Astrocyte of the cerebellum (primary cell): ENCODE data around the gene PPM1A.

ENCODE experiments used
- DNase-seq: peaks from one replicate; pipeline ENCODE4 v3.0.0-alpha.2; 2011; ENCODE audit warnings: low read depth
- H3K4me3 ChIP-seq: 2 replicates; pipeline ENCODE4 v1.5.1; 2011; ENCODE audit warnings: mild to moderate bottlenecking, low read depth, low read length, moderate library complexity
- CTCF ChIP-seq: IDR thresholded peaks from 2 replicates; pipeline ENCODE4 v1.5.1; 2012; ENCODE audit warnings: low read length, low read depth, moderate library complexity, mild to moderate bottlenecking; ENCODE audit errors: missing control alignments
- in situ Hi-C: cut with HindIII; loops from 2 replicates; pipeline ENCODE4 v1.10.0; 2017; ENCODE audit warnings: low sequenced_read_pairs

Gene PPM1A

GRCh38 chr14:60210703-60211102 is 38.3 kb upstream of the PPM1A start:
- in situ Hi-C loops = no loop called here

GRCh38 chr14:60211153-60211552 is 37.9 kb upstream of the PPM1A start:
- DNase-seq = no peak
- in situ Hi-C loops = no loop called here
- H3K4me3 ChIP-seq = no peak overlapping the region
- no peak for TF ChIP-seq CTCF

More at GRCh38 chr14:60210703-60211102, 38.3 kb upstream of the PPM1A start:
- no peak for DNase-seq
- H3K4me3 ChIP-seq = no peak overlapping the region
- no peak for TF ChIP-seq CTCF

- TF ChIP-seq CTCF = no peak
- in situ Hi-C loops = no loop called here
- no peak overlapping the region for H3K4me3 ChIP-seq
Measured at GRCh38 chr14:60212503-60213371, 36.3 kb upstream of the PPM1A start.

GRCh38 chr14:60214003-60214402 is 35.0 kb upstream of the PPM1A start:
- TF ChIP-seq CTCF = no peak
- no peak overlapping the region for H3K4me3 ChIP-seq
- in situ Hi-C loops = no loop called here
- DNase-seq = no peak

More at GRCh38 chr14:60212503-60213371, 36.3 kb upstream of the PPM1A start:
- no peak for DNase-seq

- DNase-seq = no peak
- no peak overlapping the region for H3K4me3 ChIP-seq
- TF ChIP-seq CTCF = no peak
- in situ Hi-C loops = no loop called here
Measured at GRCh38 chr14:60214415-60215126, 34.5 kb upstream of the PPM1A start.

DNA sequence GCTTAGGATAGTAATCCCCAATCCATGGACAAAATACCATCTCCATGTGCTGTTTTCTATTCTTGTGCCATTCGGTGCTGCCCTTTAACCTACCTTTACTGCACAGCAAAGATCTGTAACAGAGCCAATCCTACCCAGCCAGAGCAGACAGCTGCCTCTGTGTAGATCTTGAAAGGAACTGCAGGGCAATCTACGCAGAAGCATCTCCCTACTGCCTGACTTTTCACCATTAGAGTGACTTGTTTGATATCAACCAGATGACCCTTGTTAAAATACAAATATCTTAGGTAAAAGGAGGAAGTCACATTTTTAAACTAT is 33.9 kb upstream of the PPM1A start:
- no peak overlapping the region for H3K4me3 ChIP-seq
- no peak for DNase-seq
- TF ChIP-seq CTCF = no peak
- in situ Hi-C loops = no loop called here
